Astrocyte (in vitro differentiated cells and primary cell): ENCODE results near the gene ZNF333. TPM values are rescaled to one million over a fixed set of nuclear protein-coding genes. Genes with fewer than 3 reads are reported as not detected.

Source experiments
- DNase-seq: peaks from one replicate; pipeline ENCODE4 v3.0.0-alpha.2; 2010; ENCODE audit warnings: low read depth
- FAIRE-seq: peaks from 2 replicates; lab custom pipeline; 2011; peaks lifted over from hg19 to GRCh38; lab: Jason Lieb, UNC
- H2AFZ ChIP-seq: 2 replicates; pipeline ENCODE4 v1.6.0; 2012; ENCODE audit warnings: low read depth, low read length, inconsistent platforms
- H3K27ac ChIP-seq: 2 replicates; pipeline ENCODE4 v1.5.1; 2011; ENCODE audit warnings: low read depth, low read length, inconsistent platforms
- H3K27me3 ChIP-seq: 2 replicates; pipeline ENCODE4 v1.6.0; 2011; ENCODE audit warnings: low read length, inconsistent platforms; ENCODE audit not compliant: insufficient read depth
- H3K36me3 ChIP-seq: 2 replicates; pipeline ENCODE4 v1.5.1; 2011; ENCODE audit warnings: low read length, inconsistent platforms; ENCODE audit not compliant: insufficient read depth
- H3K4me1 ChIP-seq: 2 replicates; pipeline ENCODE4 v1.5.1; 2011; ENCODE audit warnings: low read length, inconsistent platforms; ENCODE audit not compliant: insufficient read depth
- H3K4me2 ChIP-seq: 2 replicates; pipeline ENCODE4 v1.6.0; 2012; ENCODE audit warnings: low read length, inconsistent platforms
- H3K4me3 ChIP-seq: 2 replicates; pipeline ENCODE4 v1.5.1; 2011; ENCODE audit warnings: low read depth, mild to moderate bottlenecking, low read length, inconsistent platforms; ENCODE audit not compliant: insufficient read depth
- H3K79me2 ChIP-seq: 2 replicates; pipeline ENCODE4 v1.6.0; 2012; ENCODE audit warnings: mild to moderate bottlenecking, low read length, inconsistent platforms; ENCODE audit not compliant: insufficient read depth
- H3K9ac ChIP-seq: 2 replicates; pipeline ENCODE4 v1.6.0; 2012; ENCODE audit warnings: mild to moderate bottlenecking, low read length, inconsistent platforms
- H3K9me3 ChIP-seq: 2 replicates; pipeline ENCODE4 v1.5.1; 2012; ENCODE audit warnings: low read depth, mild to moderate bottlenecking, low read length, inconsistent platforms; ENCODE audit not compliant: insufficient read depth
- H4K20me1 ChIP-seq: 2 replicates; pipeline ENCODE4 v1.6.0; 2012; ENCODE audit warnings: low read length, inconsistent platforms; ENCODE audit not compliant: insufficient read depth
- H3K27ac Mint-ChIP-seq: one replicate; pipeline ENCODE4 v1.8.0; 2021; ENCODE audit warnings: mild to moderate bottlenecking, mixed read lengths; ENCODE audit not compliant: unreplicated experiment
- H3K27me3 Mint-ChIP-seq: one replicate; pipeline ENCODE4 v1.8.0; 2021; ENCODE audit warnings: low read depth, mixed read lengths; ENCODE audit not compliant: unreplicated experiment
- H3K36me3 Mint-ChIP-seq: one replicate; pipeline ENCODE4 v1.8.0; 2021; ENCODE audit warnings: low read depth, mixed read lengths; ENCODE audit not compliant: unreplicated experiment
- H3K4me1 Mint-ChIP-seq: one replicate; pipeline ENCODE4 v1.8.0; 2021; ENCODE audit warnings: low read depth, mixed read lengths; ENCODE audit not compliant: unreplicated experiment
- H3K4me3 Mint-ChIP-seq: one replicate; pipeline ENCODE4 v1.8.0; 2021; ENCODE audit warnings: mild to moderate bottlenecking, moderate library complexity, mixed read lengths; ENCODE audit not compliant: unreplicated experiment
- H3K9me3 Mint-ChIP-seq: one replicate; pipeline ENCODE4 v1.8.0; 2021; ENCODE audit warnings: mild to moderate bottlenecking, mixed read lengths; ENCODE audit not compliant: unreplicated experiment
- EZH2 ChIP-seq: IDR thresholded peaks from 2 replicates; pipeline ENCODE4 v1.6.1; 2012; ENCODE audit warnings: mild to moderate bottlenecking, low read length, inconsistent platforms; ENCODE audit not compliant: insufficient read depth
- total RNA-seq: library from RNA; stranded (reverse); gene quantifications from 2 replicates; pipeline ENCODE4 v1.2.1, GENCODE V29; 2021
- TF ChIP-seq, protein P1 (sequence below): IDR thresholded peaks from 2 replicates; pipeline ENCODE4 v1.5.1; 2011; ENCODE audit warnings: low read depth, mild to moderate bottlenecking, inconsistent platforms, low read length, moderate library complexity; ENCODE audit not compliant: insufficient read depth

The ZNF333 gene
- total RNA-seq, 1 donor from 2014 or later, result 10.4 TPM

GRCh38 chr19:14767466-14767971 is 77.7 kb downstream of the ZNF333 start:
- Histone ChIP-seq H3K4me2 (no peak overlapping the region), H3K27ac (no peak overlapping the region), H3K4me3 (no peak overlapping the region), H4K20me1 (no peaks in the 10 kb centered on the region), H2AFZ (no peak overlapping the region), H3K9ac (no peak overlapping the region), H3K79me2 (no peaks in the 10 kb centered on the region), H3K4me1 (no peaks in the 10 kb centered on the region), H3K36me3 (no peaks in the 10 kb centered on the region), H3K9me3 (no peaks in the 10 kb centered on the region), H3K27me3 (no peaks in the 10 kb centered on the region)
- TF ChIP-seq, protein P1, sequence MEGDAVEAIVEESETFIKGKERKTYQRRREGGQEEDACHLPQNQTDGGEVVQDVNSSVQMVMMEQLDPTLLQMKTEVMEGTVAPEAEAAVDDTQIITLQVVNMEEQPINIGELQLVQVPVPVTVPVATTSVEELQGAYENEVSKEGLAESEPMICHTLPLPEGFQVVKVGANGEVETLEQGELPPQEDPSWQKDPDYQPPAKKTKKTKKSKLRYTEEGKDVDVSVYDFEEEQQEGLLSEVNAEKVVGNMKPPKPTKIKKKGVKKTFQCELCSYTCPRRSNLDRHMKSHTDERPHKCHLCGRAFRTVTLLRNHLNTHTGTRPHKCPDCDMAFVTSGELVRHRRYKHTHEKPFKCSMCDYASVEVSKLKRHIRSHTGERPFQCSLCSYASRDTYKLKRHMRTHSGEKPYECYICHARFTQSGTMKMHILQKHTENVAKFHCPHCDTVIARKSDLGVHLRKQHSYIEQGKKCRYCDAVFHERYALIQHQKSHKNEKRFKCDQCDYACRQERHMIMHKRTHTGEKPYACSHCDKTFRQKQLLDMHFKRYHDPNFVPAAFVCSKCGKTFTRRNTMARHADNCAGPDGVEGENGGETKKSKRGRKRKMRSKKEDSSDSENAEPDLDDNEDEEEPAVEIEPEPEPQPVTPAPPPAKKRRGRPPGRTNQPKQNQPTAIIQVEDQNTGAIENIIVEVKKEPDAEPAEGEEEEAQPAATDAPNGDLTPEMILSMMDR, result no peak
- TF ChIP-seq EZH2, result no peak
- Mint-ChIP-seq H3K36me3 (no peaks in the 10 kb centered on the region), H3K4me3 (no peak overlapping the region), H3K27me3 (peaks cover 20% of the 10 kb centered on the region), H3K27ac (no peak overlapping the region), H3K4me1 (no peaks in the 10 kb centered on the region), H3K9me3 (peaks cover 5% of the 10 kb centered on the region)
- DNase-seq (no peak), FAIRE-seq (no peak)

GRCh38 chr19:14768001-14768400 is 78.2 kb downstream of the ZNF333 start:
- Histone ChIP-seq H3K27me3 (no peaks in the 10 kb centered on the region), H3K4me1 (no peaks in the 10 kb centered on the region), H3K36me3 (no peaks in the 10 kb centered on the region), H4K20me1 (no peaks in the 10 kb centered on the region), H3K9ac (no peak overlapping the region), H3K27ac (no peak overlapping the region), H3K4me3 (no peak overlapping the region), H3K4me2 (no peak overlapping the region), H2AFZ (no peak overlapping the region), H3K79me2 (no peaks in the 10 kb centered on the region), H3K9me3 (no peaks in the 10 kb centered on the region)
- Mint-ChIP-seq H3K9me3 (peaks cover 5% of the 10 kb centered on the region), H3K4me3 (no peak overlapping the region), H3K27me3 (peaks cover 20% of the 10 kb centered on the region), H3K4me1 (no peaks in the 10 kb centered on the region), H3K27ac (no peak overlapping the region), H3K36me3 (no peaks in the 10 kb centered on the region)
- FAIRE-seq (no peak), DNase-seq (no peak)
- TF ChIP-seq, protein P1, result no peak
- no peak for TF ChIP-seq EZH2

DNA sequence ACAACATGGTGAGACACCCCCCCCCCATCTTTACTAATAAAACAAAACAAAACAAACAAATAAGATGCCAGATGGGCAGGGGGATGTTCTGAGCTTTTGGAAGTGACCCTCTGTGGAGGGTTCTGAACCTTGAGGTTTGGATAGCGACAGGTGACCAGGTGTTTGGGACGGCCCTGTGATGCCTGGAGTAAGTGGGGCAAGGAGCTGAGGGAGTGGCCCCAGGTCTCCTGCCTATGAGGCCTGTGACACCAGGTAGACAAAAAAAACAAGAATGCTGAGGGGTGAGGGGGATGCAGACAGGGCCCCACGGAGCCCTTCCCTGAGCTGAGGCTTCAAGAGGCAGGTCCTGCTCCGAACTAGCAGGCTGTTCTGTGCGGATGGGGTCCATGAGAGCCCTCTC is 79.4 kb downstream of the ZNF333 start:
- H3K27me3 Mint-ChIP-seq, result peaks cover 24% of the 10 kb centered on the region
- Histone ChIP-seq H3K4me3 (no peak overlapping the region), H3K4me2 (no peak overlapping the region), H3K4me1 (no peaks in the 10 kb centered on the region), H3K9me3 (no peaks in the 10 kb centered on the region), H4K20me1 (no peaks in the 10 kb centered on the region), H3K36me3 (no peaks in the 10 kb centered on the region), H2AFZ (no peak overlapping the region), H3K79me2 (no peaks in the 10 kb centered on the region), H3K27ac (no peak overlapping the region), H3K27me3 (no peaks in the 10 kb centered on the region), H3K9ac (no peak overlapping the region)
- FAIRE-seq (no peak), DNase-seq (no peak)
- H3K4me1 Mint-ChIP-seq, result no peaks in the 10 kb centered on the region
- no peak overlapping the region for H3K4me3 Mint-ChIP-seq
- TF ChIP-seq EZH2, result no peak
- TF ChIP-seq, protein P1, result no peak
- H3K9me3 Mint-ChIP-seq, result peaks cover 4% of the 10 kb centered on the region
- H3K36me3 Mint-ChIP-seq, result no peaks in the 10 kb centered on the region
- no peak overlapping the region for H3K27ac Mint-ChIP-seq
